Prostate gland (tissue), 2 donors: ENCODE measurements around the gene MYO9A.

Experiments used
- CTCF ChIP-seq, 4 experiments: fragments of 200-600 bp in 2 of 4; fragments of 450-650 bp in 2 of 4; sonication (generic) in 2 of 4; IDR thresholded peaks; 1 replicate in 3 of 4; 2 replicates in 1 of 4; pipeline ENCODE4 v1.5.1; 2016 to 2019; ENCODE audit warnings: antibody characterized with exemption in 4 of 4, mild to moderate bottlenecking in 2 of 4, moderate library complexity in 2 of 4
- POLR2A ChIP-seq: fragments of 450-650 bp; IDR thresholded peaks from one replicate; pipeline ENCODE4 v1.6.1; 2016; ENCODE audit warnings: antibody characterized with exemption, mild to moderate bottlenecking
- POLR2AphosphoS5 ChIP-seq: sonication (generic); formaldehyde crosslinking; IDR thresholded peaks from one replicate; pipeline ENCODE4 v1.6.1; 2017; ENCODE audit warnings: antibody characterized with exemption

DNA sequence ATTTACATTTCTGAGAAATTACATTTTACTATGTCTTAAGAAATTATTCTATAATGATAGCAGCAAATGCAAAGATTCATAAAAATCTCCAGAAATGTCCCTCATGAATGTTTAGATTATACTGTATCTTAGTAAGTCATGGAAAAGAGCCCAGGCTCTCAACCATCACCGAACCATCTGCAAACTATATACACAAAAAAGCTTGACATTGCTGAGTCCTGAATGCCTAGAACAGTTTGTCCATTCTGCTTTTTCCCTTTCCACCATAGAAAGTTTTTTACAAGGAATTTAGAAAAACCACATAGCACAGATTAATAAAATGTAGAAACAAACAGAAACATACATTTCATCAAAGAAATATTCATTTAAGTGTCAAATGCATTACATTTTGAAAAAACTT lies 83.6 kb downstream of the MYO9A start:
- no peak for TF ChIP-seq CTCF (IDR thresholded peaks at IDR 0.05)
- no peak for TF ChIP-seq POLR2A
- TF ChIP-seq POLR2AphosphoS5 = no peak
